NCI-H146 treated with DMSO at 0.1 percent for 48 hours (cell line): Measurements from ENCODE around the gene RAB11FIP5.

Source experiments
- DNase-seq: peaks from one replicate; lab custom pipeline; 2025; ENCODE audit not compliant: unreplicated experiment; lab: John Stamatoyannopoulos, UW

RAB11FIP5 gene

GRCh38 chr2:73033766-73034381 is 78.9 kb downstream of the RAB11FIP5 start:
- DNase-seq: no peak

DNA sequence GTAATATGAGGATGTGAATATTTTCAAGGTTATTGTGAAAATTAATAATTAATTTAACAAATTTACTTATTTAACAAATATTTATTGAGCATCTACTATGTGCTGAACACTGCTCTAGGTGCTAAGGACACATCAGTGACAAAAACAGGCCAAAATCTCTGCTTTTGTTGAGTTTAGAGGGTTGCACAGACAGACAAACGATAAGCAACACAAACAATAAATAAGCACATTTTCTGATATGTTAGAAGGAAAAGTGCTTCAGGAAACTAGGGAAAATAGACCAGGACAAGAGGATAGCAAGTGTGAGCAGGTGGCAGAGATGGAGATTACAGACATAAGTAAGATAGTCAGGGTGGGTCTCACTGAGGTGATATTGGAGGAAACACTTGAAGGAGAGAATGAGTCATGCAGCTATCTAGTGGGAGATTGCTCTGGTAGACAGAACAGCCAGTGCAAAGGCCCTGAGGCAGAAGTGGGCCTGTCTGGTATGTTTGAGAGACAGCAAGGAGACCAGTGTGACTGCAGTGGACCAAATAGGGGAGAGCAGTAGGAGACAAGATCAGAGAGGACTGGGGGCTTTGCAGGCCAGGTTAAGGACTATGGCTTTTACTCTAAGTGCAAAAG is 79.5 kb downstream of the RAB11FIP5 start:
- DNase-seq: no peak

DNA sequence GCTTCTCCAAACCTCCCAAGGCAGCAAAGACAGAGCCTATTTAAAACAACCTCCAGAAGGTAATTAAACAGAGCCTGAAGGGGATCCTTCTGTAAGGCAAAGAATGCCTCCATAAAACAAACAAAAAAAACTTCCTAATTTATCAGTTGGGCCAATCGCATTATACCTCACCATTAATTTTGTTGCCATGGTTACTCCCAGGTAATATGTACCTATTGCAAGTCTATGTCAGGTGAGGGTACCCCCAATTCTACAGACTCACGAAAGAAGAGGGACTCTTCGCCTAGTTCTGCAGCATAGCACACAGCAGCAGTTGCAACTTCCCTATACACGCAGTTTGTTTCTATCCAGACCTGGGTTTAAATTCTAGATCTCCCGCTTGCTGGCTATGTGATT is 80.0 kb downstream of the RAB11FIP5 start:
- DNase-seq: no peak

DNA sequence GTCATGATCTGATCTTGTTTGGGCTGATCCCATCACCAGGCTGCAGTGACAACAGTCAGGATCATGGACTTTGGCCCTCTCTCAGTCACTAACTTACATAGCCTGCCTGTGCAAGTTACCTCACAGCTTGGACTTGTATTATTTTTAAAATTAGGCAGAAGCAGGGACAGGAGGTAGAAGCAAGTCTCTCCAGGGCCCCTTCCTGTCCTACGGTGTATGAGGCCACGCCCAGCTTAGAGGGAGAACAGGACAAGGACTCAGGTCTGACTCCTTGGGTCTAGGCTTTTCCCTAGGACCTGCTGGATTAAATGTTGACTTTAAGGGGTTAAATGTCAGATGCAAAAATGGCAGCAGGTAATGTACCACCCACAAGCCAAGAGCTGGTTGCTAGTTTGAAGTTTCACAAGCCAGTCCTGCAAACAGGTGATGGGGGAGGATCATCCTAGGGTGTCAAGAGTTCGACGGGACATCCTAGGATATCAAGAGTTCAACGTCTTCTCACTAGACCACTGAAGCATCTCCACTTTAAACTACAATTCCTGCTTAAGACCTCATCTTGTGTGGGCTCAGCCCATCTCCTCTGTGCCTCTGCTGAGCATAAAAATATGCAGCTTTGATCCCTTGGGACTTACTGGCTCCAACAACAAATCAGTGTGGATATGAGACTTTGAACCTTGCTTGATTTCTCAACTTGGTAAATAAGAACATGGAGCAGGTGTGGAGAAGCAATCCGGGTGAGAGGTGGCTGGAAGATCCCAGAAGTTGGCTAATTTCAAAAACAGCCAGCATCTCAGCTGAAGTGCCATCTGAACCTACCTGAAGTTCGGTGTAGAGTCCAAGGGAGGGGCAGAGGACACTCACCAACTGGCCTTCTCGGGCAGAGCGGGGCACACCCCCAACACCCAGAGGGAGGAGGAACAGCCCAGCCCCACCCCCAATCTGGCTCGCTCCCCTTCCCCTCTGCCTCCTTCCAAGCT is 80.7 kb downstream of the RAB11FIP5 start:
- DNase-seq: no peak

DNA sequence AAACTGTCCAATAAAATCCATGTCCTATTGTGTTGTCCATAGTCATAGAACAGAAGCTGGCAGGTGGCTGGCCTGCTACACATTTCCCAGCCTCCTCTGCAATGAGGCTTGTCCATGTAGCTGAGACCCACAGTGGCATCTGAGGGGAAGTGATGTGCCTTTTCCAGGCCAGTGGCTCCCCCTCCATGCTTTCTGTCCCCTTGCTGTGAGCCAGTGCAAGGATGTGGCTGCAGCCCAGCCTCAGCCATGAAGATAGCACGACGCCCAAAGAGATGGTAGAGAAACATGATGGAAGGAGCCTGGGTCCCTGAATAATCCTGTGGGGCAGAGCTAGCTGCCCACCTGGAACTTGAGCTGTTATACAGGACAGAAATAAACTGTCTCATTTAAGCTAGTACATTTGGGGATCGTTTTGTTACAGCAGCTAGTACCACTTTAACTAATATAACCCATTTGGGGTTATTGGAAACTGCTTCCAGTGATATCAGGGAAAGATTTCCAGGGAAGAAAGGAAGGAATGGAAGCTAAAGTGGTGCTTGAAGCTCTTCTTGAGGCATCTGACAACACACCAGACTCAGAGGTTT is 81.6 kb downstream of the RAB11FIP5 start:
- DNase-seq: no peak

DNA sequence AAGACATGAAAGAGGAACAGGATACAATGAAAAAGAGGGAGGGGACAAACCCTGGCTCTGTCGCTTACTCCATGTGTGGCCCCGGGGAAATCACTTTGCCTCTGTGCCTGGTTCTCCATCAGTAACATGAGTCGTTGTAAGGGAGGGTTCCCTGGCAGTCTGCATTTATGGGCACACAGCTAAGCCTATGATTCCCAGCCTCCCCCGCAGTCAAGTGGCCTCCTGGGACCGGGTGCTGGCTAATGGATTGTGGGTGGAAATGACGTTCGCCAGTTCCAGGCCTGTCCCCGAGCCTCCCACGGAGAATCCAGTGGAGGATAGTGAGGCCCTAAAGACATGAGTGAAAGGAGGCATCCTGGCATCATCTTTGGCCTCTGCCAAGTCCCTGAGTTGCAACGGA is 83.9 kb downstream of the RAB11FIP5 start:
- DNase-seq: no peak

DNA sequence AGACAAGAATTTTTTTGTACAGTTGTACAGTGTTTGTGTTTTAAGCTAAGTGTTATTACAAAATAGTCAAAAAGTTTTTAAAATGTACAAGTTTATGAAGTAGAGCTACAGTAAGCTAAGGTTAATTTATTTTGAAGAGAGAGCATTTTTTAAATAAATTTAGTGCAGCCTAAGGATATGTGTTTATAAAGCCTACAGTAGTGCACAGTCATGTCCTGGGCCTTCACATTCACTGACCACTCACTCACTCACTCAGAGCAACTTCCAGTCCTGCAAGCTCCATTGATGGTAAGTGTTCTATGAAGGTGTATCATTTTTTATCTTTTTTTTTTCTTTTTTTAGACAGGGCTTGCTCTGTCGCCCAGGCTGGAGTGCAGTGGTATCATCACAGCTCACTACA is 85.4 kb downstream of the RAB11FIP5 start:
- DNase-seq: no peak

DNA sequence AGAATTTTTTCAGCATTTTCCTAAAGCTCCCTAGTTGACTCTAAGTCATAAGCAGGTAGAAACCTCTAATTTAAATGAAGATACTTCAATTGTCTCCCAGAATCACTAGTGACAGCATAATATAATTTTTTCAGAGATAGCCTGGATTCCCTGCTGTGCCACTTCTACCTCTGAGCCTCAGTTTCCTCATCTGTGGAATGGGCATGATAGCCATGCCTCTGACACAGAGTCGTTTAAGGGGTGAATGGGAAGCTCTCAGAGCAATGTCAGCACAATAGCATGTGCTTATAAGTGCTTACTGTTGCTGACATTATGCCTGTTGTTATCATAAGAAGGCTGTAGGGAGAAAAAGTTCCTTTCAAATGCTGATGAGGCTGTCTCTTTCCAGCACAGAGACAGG is 89.3 kb downstream of the RAB11FIP5 start:
- no peak for DNase-seq
